GM21825 (cell line): ENCODE data around the gene PHKB.

ENCODE experiments used
- ATAC-seq: cut with Tn5 transposase; IDR thresholded peaks from one replicate; pipeline ENCODE4 v1.9.1; 2021; ENCODE audit warnings: mild to moderate bottlenecking, moderate library complexity; ENCODE audit not compliant: unreplicated experiment

The PHKB gene

GRCh38 chr16:47719713-47720112, 258.6 kb downstream of the PHKB start:
- no peak for ATAC-seq

GRCh38 chr16:47721006-47721637, 260.0 kb downstream of the PHKB start:
- ATAC-seq = no peak

GRCh38 chr16:47722046-47722445, 260.9 kb downstream of the PHKB start:
- no peak for ATAC-seq

- ATAC-seq = no peak
Measured at GRCh38 chr16:47724115-47724785, 263.1 kb downstream of the PHKB start.

- ATAC-seq = no peak
Measured at GRCh38 chr16:47725188-47725695, 264.1 kb downstream of the PHKB start.

GRCh38 chr16:47726031-47726675, 265.0 kb downstream of the PHKB start:
- ATAC-seq = no peak

GRCh38 chr16:47727131-47727530, 266.0 kb downstream of the PHKB start:
- ATAC-seq = no peak

- no peak for ATAC-seq
Measured at GRCh38 chr16:47728205-47728604, 267.1 kb downstream of the PHKB start.

GRCh38 chr16:47729701-47730100, 268.6 kb downstream of the PHKB start:
- ATAC-seq = no peak

GRCh38 chr16:47731252-47731651, 270.1 kb downstream of the PHKB start:
- no peak for ATAC-seq

- ATAC-seq = no peak
Measured at GRCh38 chr16:47732122-47732521, 271.0 kb downstream of the PHKB start.

- no peak for ATAC-seq
Measured at GRCh38 chr16:47732523-47733111, 271.5 kb downstream of the PHKB start.

- ATAC-seq = no peak
Measured at GRCh38 chr16:47734081-47734857, 273.1 kb downstream of the PHKB start.

GRCh38 chr16:47734987-47735594, 274.0 kb downstream of the PHKB start:
- no peak for ATAC-seq

- no peak for ATAC-seq
Measured at GRCh38 chr16:47750371-47750770, 289.2 kb downstream of the PHKB start.
